HG03045 (cell line): ENCODE results near the gene RASGRF1.

Experiments used
- ATAC-seq: cut with Tn5 transposase; IDR thresholded peaks from one replicate; pipeline ENCODE4 v1.9.1; 2021; ENCODE audit warnings: mild to moderate bottlenecking, moderate library complexity; ENCODE audit not compliant: unreplicated experiment

RASGRF1 gene

GRCh38 chr15:79067072-79067833 lies 23.3 kb downstream of the RASGRF1 start:
- ATAC-seq = no peak

- no peak for ATAC-seq
These were observed 24.0 kb downstream of the RASGRF1 start for GRCh38 chr15:79066391-79067071.

GRCh38 chr15:79065706-79066376 lies 24.7 kb downstream of the RASGRF1 start:
- ATAC-seq = no peak

- ATAC-seq = no peak
These were observed 25.2 kb downstream of the RASGRF1 start for GRCh38 chr15:79065361-79065705.

GRCh38 chr15:79064496-79064895 lies 26.1 kb downstream of the RASGRF1 start:
- ATAC-seq = no peak

- ATAC-seq = no peak
These were observed 30.4 kb downstream of the RASGRF1 start for GRCh38 chr15:79060175-79060574.

GRCh38 chr15:79059081-79059572 lies 31.5 kb downstream of the RASGRF1 start:
- ATAC-seq = no peak

GRCh38 chr15:79058260-79058850 lies 32.2 kb downstream of the RASGRF1 start:
- ATAC-seq = no peak

- no peak for ATAC-seq
These were observed 33.5 kb downstream of the RASGRF1 start for GRCh38 chr15:79057050-79057449.

- no peak for ATAC-seq
These were observed 36.2 kb downstream of the RASGRF1 start for GRCh38 chr15:79054350-79054749.

GRCh38 chr15:79053894-79054293 lies 36.7 kb downstream of the RASGRF1 start:
- no peak for ATAC-seq

- no peak for ATAC-seq
These were observed 38.4 kb downstream of the RASGRF1 start for GRCh38 chr15:79051941-79052731.

- ATAC-seq = no peak
These were observed 39.6 kb downstream of the RASGRF1 start for GRCh38 chr15:79051029-79051428.

GRCh38 chr15:79050341-79050740 lies 40.2 kb downstream of the RASGRF1 start:
- no peak for ATAC-seq

GRCh38 chr15:79049416-79049815 lies 41.2 kb downstream of the RASGRF1 start:
- ATAC-seq = no peak

- ATAC-seq = no peak
These were observed 42.7 kb downstream of the RASGRF1 start for GRCh38 chr15:79047676-79048439.

- ATAC-seq = no peak
These were observed 43.7 kb downstream of the RASGRF1 start for GRCh38 chr15:79046691-79047404.

- no peak for ATAC-seq
These were observed 45.5 kb downstream of the RASGRF1 start for GRCh38 chr15:79045041-79045440.

GRCh38 chr15:79042213-79042928 lies 48.2 kb downstream of the RASGRF1 start:
- ATAC-seq = no peak
